HL-60 (cell line): ENCODE data around the gene TMEM184A.

Experiments used
- DNase-seq, 2 experiments: peaks; one replicate each; pipeline ENCODE4 v3.0.0-alpha.2; 2010 to 2020; ENCODE audit warnings: low read depth in 1 of 2, low spot score in 1 of 2
- H3K27ac ChIP-seq: fragments of 250-450 bp; sonication (Bioruptor Pico); replicated peaks from 2 replicates; pipeline ENCODE4 v1.5.1; 2020; ENCODE audit warnings: mild to moderate bottlenecking, moderate library complexity
- H3K27me3 ChIP-seq: fragments of 250-450 bp; sonication (Bioruptor Pico); 2 replicates; pipeline ENCODE4 v1.5.1; 2021; ENCODE audit warnings: mild to moderate bottlenecking, moderate library complexity; ENCODE audit not compliant: insufficient read depth, poor library complexity, severe bottlenecking
- H3K4me3 ChIP-seq: replicated peaks from 2 replicates; pipeline ENCODE4 v1.5.1; 2011; ENCODE audit warnings: mild to moderate bottlenecking, control low read depth, low read length; ENCODE audit not compliant: insufficient read depth
- CTCF ChIP-seq: IDR thresholded peaks from one replicate; pipeline ENCODE4 v1.5.1; 2011; ENCODE audit warnings: low read length, control low read depth, inconsistent platforms; ENCODE audit not compliant: insufficient read depth
- GABPA ChIP-seq: IDR thresholded peaks from 2 replicates; pipeline ENCODE4 v1.6.1; 2012; ENCODE audit warnings: low read depth
- POLR2AphosphoS5 ChIP-seq: IDR thresholded peaks from 2 replicates; pipeline ENCODE4 v1.6.1; 2012; ENCODE audit warnings: low read depth
- REST ChIP-seq: IDR thresholded peaks from 2 replicates; pipeline ENCODE4 v1.6.1; 2012; ENCODE audit warnings: low read depth; ENCODE audit not compliant: insufficient replicate concordance
- SPI1 ChIP-seq: IDR thresholded peaks from 2 replicates; pipeline ENCODE4 v1.6.1; 2012; ENCODE audit warnings: low read depth, mild to moderate bottlenecking, borderline replicate concordance

TMEM184A gene

GRCh38 chr7:1602386-1602785 is 46.4 kb upstream of the TMEM184A start:
- Histone ChIP-seq H3K27me3 (no peaks in the 10 kb centered on the region), H3K4me3 (no peak overlapping the region), H3K27ac (no peak overlapping the region)
- DNase-seq, result no peak
- TF ChIP-seq SPI1 (no peak), REST (no peak), GABPA (no peak), POLR2AphosphoS5 (no peak), CTCF (no peak)

GRCh38 chr7:1601956-1602355 is 46.0 kb upstream of the TMEM184A start:
- Histone ChIP-seq H3K27me3 (no peaks in the 10 kb centered on the region), H3K4me3 (no peak overlapping the region), H3K27ac (no peak overlapping the region)
- no peak for DNase-seq
- TF ChIP-seq CTCF, result no peak
- no peak for TF ChIP-seq SPI1
- TF ChIP-seq POLR2AphosphoS5, result no peak
- TF ChIP-seq GABPA, result no peak
- no peak for TF ChIP-seq REST

- no peak for DNase-seq
- TF ChIP-seq REST, result no peak
- no peak for TF ChIP-seq GABPA
- TF ChIP-seq POLR2AphosphoS5, result no peak
- TF ChIP-seq SPI1, result no peak
- H3K4me3 ChIP-seq, result no peak overlapping the region
- H3K27me3 ChIP-seq, result no peaks in the 10 kb centered on the region
- no peak overlapping the region for H3K27ac ChIP-seq
These were observed 43.8 kb upstream of the TMEM184A start for GRCh38 chr7:1599640-1600395.
